Tibial artery (tissue), 4 donors: Measurements from ENCODE around the gene DDX56.

ENCODE experiments used
- DNase-seq, 2 donors: peaks; one replicate each; pipeline ENCODE4 v3.0.0-alpha.2; 2019
- H3K27ac ChIP-seq, 2 donors: fragments of 200-600 bp; sonication (generic) in 1 of 2; 1 replicate in 1 of 2; 2 replicates in 1 of 2; pipeline ENCODE4 v1.5.1; 2018 to 2019; ENCODE audit warnings: mild to moderate bottlenecking in 1 of 2
- H3K27me3 ChIP-seq, 2 donors: fragments of 200-600 bp; sonication (generic) in 1 of 2; one replicate each; pipeline versions ENCODE4 v1.5.1 to v1.6.0; 2016 to 2019
- H3K36me3 ChIP-seq, 3 donors: fragments of 200-600 bp; sonication (generic) in 2 of 3; one replicate each; pipeline ENCODE4 v1.5.1; 2016 to 2019; ENCODE audit warnings: mild to moderate bottlenecking in 2 of 3
- H3K4me1 ChIP-seq, 4 donors: fragments of 200-600 bp; sonication (generic) in 2 of 4; 1 replicate in 3 of 4; 2 replicates in 1 of 4; pipeline ENCODE4 v1.5.1; 2016 to 2019
- H3K4me3 ChIP-seq, 2 donors: fragments of 200-600 bp; sonication (generic) in 1 of 2; 1 replicate in 1 of 2; 2 replicates in 1 of 2; pipeline ENCODE4 v1.5.1; 2018 to 2019; ENCODE audit warnings: mild to moderate bottlenecking in 2 of 2
- H3K9me3 ChIP-seq, 3 donors: fragments of 200-600 bp; sonication (generic) in 1 of 3; one replicate each; pipeline ENCODE4 v1.5.1; 2016 to 2019
- intact Hi-C: fragments of 100-400 bp; cut with DNase I; formaldehyde crosslinking; loops from one replicate; pipeline ENCODE4 v1.15.0; 2023; ENCODE audit warnings: low total_unique reads
- TF ChIP-seq, protein P1 (sequence below), 2 experiments: fragments of 200-600 bp in 1 of 2; fragments of 450-650 bp in 1 of 2; IDR thresholded peaks; one replicate each; pipeline ENCODE4 v1.5.1; 2017 to 2019; ENCODE audit warnings: antibody characterized with exemption in 2 of 2, mild to moderate bottlenecking in 1 of 2, moderate library complexity in 1 of 2

The DDX56 gene

DNA sequence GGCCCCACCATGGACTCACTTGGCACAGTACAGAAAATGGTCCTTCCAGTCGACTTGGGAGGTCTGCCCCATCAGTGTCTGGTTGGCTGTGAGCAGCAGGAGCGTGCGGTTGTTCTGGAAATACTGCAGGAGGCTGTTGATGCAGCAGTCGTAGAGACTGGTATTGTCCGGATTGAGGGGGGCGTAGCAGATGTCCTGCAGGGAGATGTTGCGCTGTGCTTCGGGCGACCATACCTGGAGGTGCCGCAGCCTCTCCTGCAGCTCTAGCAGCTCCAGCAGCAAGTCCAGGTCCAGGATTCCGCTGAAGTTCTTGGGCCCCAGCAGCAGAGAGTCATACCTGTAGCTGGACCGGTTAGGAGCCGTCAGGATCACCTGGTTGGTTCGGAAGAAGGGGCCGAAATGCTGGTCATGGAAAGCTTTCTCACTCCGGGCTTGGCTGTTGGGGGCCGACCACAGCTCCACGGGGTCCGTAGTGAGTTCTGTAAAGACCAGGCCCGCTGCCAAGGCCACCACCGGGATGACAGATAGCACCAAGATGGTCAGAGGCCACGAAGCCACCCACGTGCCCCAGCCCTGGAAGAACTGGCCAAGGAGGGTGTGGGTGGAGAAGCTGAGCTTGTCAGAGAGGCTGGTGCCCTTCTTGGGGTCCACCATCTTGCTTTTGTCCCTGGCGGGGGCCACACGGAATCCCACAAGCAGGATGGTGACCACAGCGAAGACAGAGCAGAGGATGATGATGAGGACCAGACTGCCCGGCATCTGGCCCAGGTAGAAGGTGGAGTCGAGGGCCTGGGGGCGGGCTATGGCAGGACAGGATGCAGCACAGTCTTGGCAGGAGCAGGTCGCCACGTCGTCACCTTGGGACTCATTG is 34.7 kb downstream of the DDX56 start:
- Histone ChIP-seq H3K4me1 (no peaks in the 10 kb centered on the region), H3K27ac (no peak overlapping the region), H3K27me3 (no peaks in the 10 kb centered on the region), H3K36me3 (peaks cover 0 to 4% (median 0%) of the 10 kb centered on the region in 3 donors), H3K9me3 (no peaks in the 10 kb centered on the region), H3K4me3 (no peak overlapping the region)
- intact Hi-C loops, result no loop called here
- DNase-seq, result peak in 1 of 2 donors; percentile 57
- TF ChIP-seq, protein P1, sequence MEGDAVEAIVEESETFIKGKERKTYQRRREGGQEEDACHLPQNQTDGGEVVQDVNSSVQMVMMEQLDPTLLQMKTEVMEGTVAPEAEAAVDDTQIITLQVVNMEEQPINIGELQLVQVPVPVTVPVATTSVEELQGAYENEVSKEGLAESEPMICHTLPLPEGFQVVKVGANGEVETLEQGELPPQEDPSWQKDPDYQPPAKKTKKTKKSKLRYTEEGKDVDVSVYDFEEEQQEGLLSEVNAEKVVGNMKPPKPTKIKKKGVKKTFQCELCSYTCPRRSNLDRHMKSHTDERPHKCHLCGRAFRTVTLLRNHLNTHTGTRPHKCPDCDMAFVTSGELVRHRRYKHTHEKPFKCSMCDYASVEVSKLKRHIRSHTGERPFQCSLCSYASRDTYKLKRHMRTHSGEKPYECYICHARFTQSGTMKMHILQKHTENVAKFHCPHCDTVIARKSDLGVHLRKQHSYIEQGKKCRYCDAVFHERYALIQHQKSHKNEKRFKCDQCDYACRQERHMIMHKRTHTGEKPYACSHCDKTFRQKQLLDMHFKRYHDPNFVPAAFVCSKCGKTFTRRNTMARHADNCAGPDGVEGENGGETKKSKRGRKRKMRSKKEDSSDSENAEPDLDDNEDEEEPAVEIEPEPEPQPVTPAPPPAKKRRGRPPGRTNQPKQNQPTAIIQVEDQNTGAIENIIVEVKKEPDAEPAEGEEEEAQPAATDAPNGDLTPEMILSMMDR (IDR thresholded peaks at IDR 0.05), result no peak

DNA sequence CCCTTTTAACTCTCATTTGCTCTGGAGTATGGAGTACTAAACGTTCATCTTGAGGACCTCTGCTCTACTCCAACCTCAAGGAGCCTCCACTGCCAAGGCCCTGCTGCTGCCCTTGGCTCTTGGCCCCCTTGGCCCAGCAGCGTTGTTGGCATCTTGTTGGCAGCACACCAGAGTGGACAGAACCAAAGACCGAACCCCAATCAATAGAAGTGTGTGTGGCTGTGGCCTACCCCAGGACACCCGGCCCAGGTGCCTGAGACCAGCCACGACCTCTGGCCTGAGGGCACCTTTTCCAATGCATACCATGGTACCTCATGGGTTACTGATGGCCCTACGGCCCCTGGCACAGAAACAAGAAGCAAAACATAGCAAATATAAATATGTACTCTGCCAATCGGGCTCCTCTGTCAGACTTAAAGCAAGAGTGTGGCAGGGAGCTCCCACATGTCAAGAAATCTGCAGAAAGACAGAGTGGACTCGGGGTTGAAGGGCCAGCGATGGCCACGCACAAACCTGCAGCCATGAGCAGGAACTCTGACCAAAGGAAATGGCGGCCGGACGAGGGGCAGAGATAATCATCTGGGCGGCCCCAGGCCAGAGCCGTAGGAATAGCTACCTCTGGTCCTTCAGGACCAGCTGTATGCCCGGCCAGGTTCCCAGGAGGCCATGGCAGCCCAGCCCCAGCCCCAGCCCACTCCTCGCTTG is 35.5 kb downstream of the DDX56 start:
- Histone ChIP-seq H3K27ac (no peak overlapping the region), H3K9me3 (no peaks in the 10 kb centered on the region), H3K27me3 (no peaks in the 10 kb centered on the region), H3K36me3 (peaks cover 0 to 4% (median 0%) of the 10 kb centered on the region in 3 donors), H3K4me3 (no peak overlapping the region), H3K4me1 (no peaks in the 10 kb centered on the region)
- TF ChIP-seq, protein P1 (IDR thresholded peaks at IDR 0.05), result no peak
- peak in 1 of 2 donors; percentile 31 for DNase-seq
- intact Hi-C loops, result no loop called here

DNA sequence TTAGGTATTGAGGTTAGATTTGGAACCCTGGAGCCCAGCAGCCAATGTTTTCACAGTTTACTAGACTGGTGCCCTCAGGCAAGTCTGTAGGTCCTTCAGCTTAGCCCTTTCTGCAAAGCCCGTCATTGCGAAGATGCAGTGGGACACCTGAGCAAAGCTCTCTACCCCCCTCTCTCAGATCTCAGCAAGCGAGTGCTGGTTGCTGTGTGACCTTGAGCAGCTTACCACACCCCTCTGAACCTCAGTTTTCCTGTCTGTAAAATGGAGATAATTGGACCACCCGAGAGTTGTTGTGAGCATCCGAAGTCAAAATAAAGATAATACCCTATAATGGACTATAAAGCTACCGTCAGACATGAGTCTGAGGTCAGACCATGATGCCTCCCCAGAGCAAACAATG is 36.3 kb downstream of the DDX56 start:
- no peak overlapping the region for H3K4me3 ChIP-seq
- TF ChIP-seq, protein P1 (IDR thresholded peaks at IDR 0.05), result no peak
- intact Hi-C loops, result no loop called here

DNA sequence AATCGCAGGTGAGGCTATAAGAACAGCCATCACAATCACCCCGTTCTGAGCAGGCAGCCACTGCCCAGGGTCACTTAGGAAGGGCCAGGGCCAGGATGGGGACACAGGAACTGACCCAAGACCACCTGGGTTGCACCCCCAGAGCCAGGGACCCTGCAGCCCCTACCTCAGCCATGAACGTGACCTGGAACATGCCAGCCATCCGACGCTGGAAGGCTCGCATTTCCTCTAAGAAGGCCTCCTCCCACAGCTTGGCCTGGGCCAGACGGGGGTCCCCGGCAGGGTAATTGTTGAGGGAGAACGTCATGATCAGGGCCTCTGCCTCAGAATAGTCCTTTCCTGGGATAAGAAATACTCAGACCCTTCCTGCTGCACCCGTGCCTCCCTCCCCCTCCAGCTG is 37.6 kb downstream of the DDX56 start:
- H3K4me3 ChIP-seq, result no peak overlapping the region
- TF ChIP-seq, protein P1 (IDR thresholded peaks at IDR 0.05), result no peak
- H3K4me1 ChIP-seq, result no peaks in the 10 kb centered on the region
- H3K27me3 ChIP-seq, result no peaks in the 10 kb centered on the region
- no peaks in the 10 kb centered on the region for H3K9me3 ChIP-seq
- DNase-seq, result peak in 1 of 2 donors; percentile 42
- H3K27ac ChIP-seq, result no peak overlapping the region
- peaks cover 0 to 4% (median 0%) of the 10 kb centered on the region in 3 donors for H3K36me3 ChIP-seq
- intact Hi-C loops, result no loop called here

More for the DNA sequence above, 36.3 kb downstream of the DDX56 start:
- H3K27me3 ChIP-seq, result no peaks in the 10 kb centered on the region
- peaks cover 0 to 4% (median 0%) of the 10 kb centered on the region in 3 donors for H3K36me3 ChIP-seq
- no peaks in the 10 kb centered on the region for H3K4me1 ChIP-seq
- DNase-seq, result no peak
- no peaks in the 10 kb centered on the region for H3K9me3 ChIP-seq
- H3K27ac ChIP-seq, result no peak overlapping the region

DNA sequence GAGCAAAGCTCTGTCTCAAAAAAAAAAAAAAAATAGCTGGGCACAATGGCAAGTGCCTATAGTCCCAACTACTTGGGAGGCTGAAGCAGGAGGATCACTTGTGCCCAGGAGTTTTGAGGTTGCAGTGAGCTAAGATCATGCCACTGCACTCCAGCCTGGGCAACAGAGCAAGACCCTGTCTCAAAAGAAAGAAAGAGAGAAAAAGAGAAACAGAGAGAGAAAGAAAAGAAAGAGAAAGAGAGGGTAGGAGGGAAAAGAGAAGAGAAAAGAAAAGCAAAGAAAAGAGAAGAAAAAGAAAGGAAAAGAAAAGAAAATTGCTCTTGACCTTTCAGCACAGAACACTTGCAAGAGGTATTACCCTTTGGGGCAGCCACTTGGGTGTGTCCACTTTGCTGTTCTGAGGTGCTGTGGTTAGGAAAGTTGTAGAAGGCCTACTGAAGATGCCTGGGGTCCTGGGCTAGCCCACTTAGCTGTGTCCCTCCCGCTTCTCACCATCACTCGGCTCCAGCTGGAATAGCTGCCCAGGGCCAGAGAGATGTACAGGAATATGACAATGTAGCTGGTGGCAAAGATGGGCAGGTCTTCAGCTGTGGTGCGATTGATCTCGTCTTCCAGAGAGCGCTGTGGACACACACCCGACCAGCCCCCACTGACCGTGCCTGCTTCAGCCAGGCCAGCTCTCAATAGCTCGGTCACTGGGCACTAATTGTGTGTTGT is 38.2 kb downstream of the DDX56 start:
- H3K4me1 ChIP-seq, result no peaks in the 10 kb centered on the region
- intact Hi-C loops, result no loop called here
- DNase-seq, result peak in 1 of 2 donors; percentile 58
- H3K36me3 ChIP-seq, result peaks cover 0 to 4% (median 0%) of the 10 kb centered on the region in 3 donors
- TF ChIP-seq, protein P1 (IDR thresholded peaks at IDR 0.05), result no peak
- H3K4me3 ChIP-seq, result no peak overlapping the region
- H3K27ac ChIP-seq, result no peak overlapping the region
- no peaks in the 10 kb centered on the region for H3K27me3 ChIP-seq
- no peaks in the 10 kb centered on the region for H3K9me3 ChIP-seq
